H1 (cell line): Measurements from ENCODE around the gene MEIOB. TPM values are rescaled to one million over a fixed set of nuclear protein-coding genes. Genes with fewer than 3 reads are reported as not detected.

Experiments
- ATF2 ChIP-seq: IDR thresholded peaks from 2 replicates; pipeline ENCODE4 v1.6.1; 2012; ENCODE audit warnings: low read length, inconsistent platforms
- CHD1 ChIP-seq: IDR thresholded peaks from 2 replicates; pipeline ENCODE4 v1.6.1; 2012; ENCODE audit warnings: low read depth, low read length, improper control_type of control experiment
- CHD2 ChIP-seq: IDR thresholded peaks from 2 replicates; pipeline ENCODE4 v1.6.1; 2012; ENCODE audit warnings: low read length, improper control_type of control experiment
- CREB1 ChIP-seq: IDR thresholded peaks from 2 replicates; pipeline ENCODE4 v1.6.1; 2012; ENCODE audit warnings: inconsistent platforms
- EGR1 ChIP-seq: IDR thresholded peaks from 2 replicates; pipeline ENCODE4 v1.6.1; 2011; ENCODE audit warnings: low read depth, low read length, borderline replicate concordance
- EP300 ChIP-seq, 2 experiments: IDR thresholded peaks; 1 replicate in 1 of 2; 2 replicates in 1 of 2; pipeline ENCODE4 v1.6.1; 2011 to 2012; ENCODE audit warnings: low read depth in 2 of 2, low read length in 2 of 2, mild to moderate bottlenecking in 2 of 2, borderline replicate concordance in 1 of 2, inconsistent platforms in 1 of 2, moderate library complexity in 1 of 2
- EZH2 ChIP-seq: fragments of 200-600 bp; sonication (generic); IDR thresholded peaks from 2 replicates; pipeline ENCODE4 v1.7.1; 2012; ENCODE audit warnings: low read depth, mild to moderate bottlenecking, moderate library complexity, low read length, inconsistent platforms; ENCODE audit not compliant: severe bottlenecking
- JUND ChIP-seq: IDR thresholded peaks from 2 replicates; pipeline ENCODE4 v1.6.1; 2011; ENCODE audit warnings: mild to moderate bottlenecking, improper control_type of control experiment, low read length
- KDM1A ChIP-seq: fragments of 200-600, 300-600 bp; sonication (generic); IDR thresholded peaks from 2 replicates; pipeline ENCODE4 v1.7.1; 2016; ENCODE audit warnings: mild to moderate bottlenecking, low read length, borderline replicate concordance
- MAFK ChIP-seq: IDR thresholded peaks from 2 replicates; pipeline ENCODE4 v1.6.1; 2012; ENCODE audit warnings: low read depth, mild to moderate bottlenecking, improper control_type of control experiment, low read length
- MAX ChIP-seq: IDR thresholded peaks from 2 replicates; pipeline ENCODE4 v1.6.1; 2012; ENCODE audit warnings: inconsistent platforms
- POU5F1 ChIP-seq: IDR thresholded peaks from 2 replicates; pipeline ENCODE4 v1.6.1; 2011; ENCODE audit warnings: low read depth, mild to moderate bottlenecking, low read length, moderate library complexity
- SAP30 ChIP-seq: fragments of 300-600 bp; sonication (generic); IDR thresholded peaks from 2 replicates; pipeline ENCODE4 v1.7.1; 2012; ENCODE audit warnings: low read length, moderate library complexity, mild to moderate bottlenecking, inconsistent platforms; ENCODE audit not compliant: insufficient read depth, insufficient replicate concordance
- SIX5 ChIP-seq: IDR thresholded peaks from 2 replicates; pipeline ENCODE4 v1.6.1; 2011; ENCODE audit warnings: mild to moderate bottlenecking, low read depth, low read length
- TAF7 ChIP-seq: optimal IDR thresholded peaks from 2 replicates; pipeline ENCODE3; 2011; ENCODE audit warnings: low read depth, mild to moderate bottlenecking, inconsistent platforms, low read length, moderate library complexity, borderline replicate concordance
- TBP ChIP-seq: IDR thresholded peaks from 2 replicates; pipeline ENCODE4 v1.6.1; 2011; ENCODE audit warnings: low read depth, low read length, improper control_type of control experiment
- TEAD4 ChIP-seq: IDR thresholded peaks from 2 replicates; pipeline ENCODE4 v1.6.1; 2012; ENCODE audit warnings: low read depth, low read length, inconsistent platforms, mixed read lengths
- USF2 ChIP-seq: IDR thresholded peaks from 2 replicates; pipeline ENCODE4 v1.6.1; 2011; ENCODE audit warnings: low read length, improper control_type of control experiment
- YY1 ChIP-seq: IDR thresholded peaks from 2 replicates; pipeline ENCODE4 v1.6.1; 2011; ENCODE audit warnings: low read depth, mild to moderate bottlenecking, low read length
- ZNF274 ChIP-seq: IDR thresholded peaks from 2 replicates; pipeline ENCODE4 v1.7.0; 2012; ENCODE audit warnings: low read length, borderline replicate concordance; ENCODE audit errors: extremely low read depth
- polyA plus RNA-seq, 7 experiments: library from polyadenylated mRNA; depleted of rRNA in 3 of 7; stranded (reverse) in 5 of 7; unstranded in 2 of 7; fragments of >200 nt in 5 of 7; fragments of 200-250 nt in 2 of 7; gene quantifications; 1 replicate in 5 of 7; 2 replicates in 1 of 7; 4 replicates in 1 of 7; pipeline versions ENCODE4 v1.2.1 to v1.2.3, GENCODE V29; 2011 to 2013; ENCODE audit warnings: missing spikeins in 2 of 7, mixed read lengths in 2 of 7
- total RNA-seq: library from RNA; stranded (reverse); fragmentation: NEBNext Ultra II Directional; extraction: Animal tissue kit (Norgen Biotek cat#: 25700); gene quantifications from 2 replicates; pipeline ENCODE4 v1.2.1, GENCODE V29; 2021

The MEIOB gene
- total and polyA plus RNA-seq, 2 of the 8 experiments (the other 6 are each of a cell fraction or from before 2014, with no cell fraction given): 0.63 to 1.1 TPM

- TF ChIP-seq SAP30 (peak; percentile 71), CREB1 (peak; percentile 20; the same call in 1 of the 2 replicates), EP300 (IDR thresholded peaks at IDR 0.05; ENCODE audit: borderline replicate concordance in 1 of 2, low read depth in 2 of 2, low read length in 2 of 2) (peak; percentile 19 to 43; a peak in 1 of 3 replicates), ATF2 (no peak), ZNF274 (no peak), TEAD4 (peak; percentile 37; the same call in 1 of the 2 replicates), SIX5 (no peak), POU5F1 (no peak), YY1 (peak; percentile 92), CHD1 (no peak), TBP (peak; percentile 69), USF2 (peak; percentile 99), EZH2 (no peak), CHD2 (peak; percentile 45), KDM1A (peak; percentile 50; the same call in 1 of the 2 replicates), JUND (no peak), MAX (peak; percentile 96), EGR1 (peak; percentile 61), MAFK (no peak), TAF7 (peak; percentile 49)
Observed at GRCh38 chr16:1826691-1827573, 45.0 kb downstream of the MEIOB start, which contains the start of the genes FAHD1 and HAGH (continued).
